Activated CD4-positive, alpha-beta T cell treated with anti-CD3 and anti-CD28 coated beads, Interleukin-2, amount 50 U/mL, for 48 hours (primary cell): ENCODE data around the gene MACC1.
A peak's percentile ranks its signal among the peaks of the same experiment; 100 is the strongest.
"Not testable (repeated sequence)": the region's sequence is repeated elsewhere in the genome, so short reads cannot be mapped to it uniquely, and the experiment has no call there.

Experiments used
- DNase-seq, 2 experiments: peaks; one replicate each; pipeline ENCODE4 v3.0.0-alpha.2; 2020

MACC1 gene

GRCh38 chr7:20203316-20203715, 13.9 kb downstream of the MACC1 start:
- no peak for DNase-seq

- DNase-seq: no peak
Measured at GRCh38 chr7:20201380-20201779, 15.8 kb downstream of the MACC1 start.

GRCh38 chr7:20200971-20201370, 16.2 kb downstream of the MACC1 start:
- no peak for DNase-seq

- no peak for DNase-seq
Measured at GRCh38 chr7:20200361-20200760, 16.8 kb downstream of the MACC1 start.

- DNase-seq: no peak
Measured at GRCh38 chr7:20199015-20199737, 18.0 kb downstream of the MACC1 start.

GRCh38 chr7:20198260-20198659, 18.9 kb downstream of the MACC1 start:
- DNase-seq: no peak

- no peak for DNase-seq
Measured at GRCh38 chr7:20197837-20198236, 19.3 kb downstream of the MACC1 start.

- no peak for DNase-seq
Measured at GRCh38 chr7:20197125-20197748, 19.9 kb downstream of the MACC1 start.

- no peak for DNase-seq
Measured at GRCh38 chr7:20194343-20194995, 22.7 kb downstream of the MACC1 start.

GRCh38 chr7:20193873-20194272, 23.3 kb downstream of the MACC1 start:
- no peak for DNase-seq

- DNase-seq: no peak
Measured at GRCh38 chr7:20193242-20193777, 23.9 kb downstream of the MACC1 start.

GRCh38 chr7:20191391-20191869, 25.8 kb downstream of the MACC1 start:
- no peak for DNase-seq

GRCh38 chr7:20190560-20191390, 26.4 kb downstream of the MACC1 start:
- no peak for DNase-seq

GRCh38 chr7:20189852-20190251, 27.3 kb downstream of the MACC1 start:
- no peak for DNase-seq

- no peak for DNase-seq
Measured at GRCh38 chr7:20188567-20188966, 28.6 kb downstream of the MACC1 start.

- not testable (repeated sequence) for DNase-seq
Measured at GRCh38 chr7:20187850-20188249, 29.3 kb downstream of the MACC1 start.

- no peak for DNase-seq
Measured at GRCh38 chr7:20185988-20186387, 31.2 kb downstream of the MACC1 start.

- DNase-seq: no peak
Measured at GRCh38 chr7:20183086-20183485, 34.1 kb downstream of the MACC1 start.

GRCh38 chr7:20176578-20177242, 40.5 kb downstream of the MACC1 start:
- DNase-seq: no peak

GRCh38 chr7:20173828-20174227, 43.4 kb downstream of the MACC1 start:
- DNase-seq: no peak

- DNase-seq: peak; percentile 8 to 12
Measured at GRCh38 chr7:20172736-20173334, 44.3 kb downstream of the MACC1 start.

- DNase-seq: no peak
Measured at GRCh38 chr7:20170633-20171032, 46.6 kb downstream of the MACC1 start.
